GM23338 (cell line): ENCODE measurements around the gene BEND6. TPM values are rescaled to one million over a fixed set of nuclear protein-coding genes. Genes with fewer than 3 reads are reported as not detected.

Experiments used
- ATAC-seq: fragments of 200-7000 bp; cut with Tn5 transposase; 3 replicates; pipeline ENCODE4 v1.9.1; 2020
- DNase-seq: peaks from one replicate; pipeline ENCODE4 v3.0.0-alpha.2; 2015; ENCODE audit warnings: low spot score
- H2AFZ ChIP-seq: fragments of 200-600 bp; sonication (generic); 2 replicates; pipeline ENCODE4 v1.8.0; 2016; ENCODE audit warnings: antibody characterized with exemption, mild to moderate bottlenecking, moderate library complexity
- H3F3A ChIP-seq: fragments of 200-600 bp; sonication (generic); replicated peaks from 2 replicates; pipeline ENCODE4 v1.8.0; 2017; ENCODE audit warnings: antibody characterized with exemption, mixed run types, low read depth
- H3K27ac ChIP-seq: fragments of 200-600 bp; sonication (generic); 2 replicates; pipeline ENCODE4 v1.6.1; 2016; ENCODE audit warnings: low read depth
- H3K27me3 ChIP-seq: fragments of 200-600 bp; sonication (generic); 2 replicates; pipeline ENCODE4 v1.8.0; 2016; ENCODE audit warnings: mild to moderate bottlenecking, mixed run types, moderate library complexity; ENCODE audit not compliant: insufficient read depth
- H3K36me3 ChIP-seq: fragments of 200-600 bp; sonication (generic); 2 replicates; pipeline ENCODE4 v1.8.0; 2016; ENCODE audit warnings: mild to moderate bottlenecking; ENCODE audit not compliant: insufficient read depth
- H3K4me1 ChIP-seq: fragments of 200-600 bp; sonication (generic); 2 replicates; pipeline ENCODE4 v1.8.0; 2016; ENCODE audit warnings: mild to moderate bottlenecking, moderate library complexity; ENCODE audit not compliant: insufficient read depth
- H3K4me2 ChIP-seq: fragments of 200-600 bp; sonication (generic); 2 replicates; pipeline ENCODE4 v1.7.1; 2017; ENCODE audit warnings: mixed run types
- H3K4me3 ChIP-seq: fragments of 200-600 bp; sonication (generic); 2 replicates; pipeline ENCODE4 v1.6.1; 2016; ENCODE audit warnings: mixed run types
- H3K79me2 ChIP-seq: fragments of 200-600 bp; sonication (generic); replicated peaks from 2 replicates; pipeline ENCODE4 v1.8.0; 2017; ENCODE audit warnings: mild to moderate bottlenecking; ENCODE audit not compliant: insufficient read depth
- H3K9me2 ChIP-seq: fragments of 200-600 bp; sonication (generic); 2 replicates; pipeline ENCODE4 v1.8.0; 2017; ENCODE audit not compliant: insufficient read depth
- H4K20me1 ChIP-seq: fragments of 200-600 bp; sonication (generic); replicated peaks from 2 replicates; pipeline ENCODE4 v1.8.0; 2017; ENCODE audit warnings: mild to moderate bottlenecking; ENCODE audit not compliant: insufficient read depth
- H3K27ac Mint-ChIP-seq: 2 replicates; pipeline ENCODE4 v1.8.0; 2020; ENCODE audit warnings: inconsistent platforms, mild to moderate bottlenecking, moderate library complexity, mixed read lengths
- H3K27me3 Mint-ChIP-seq: 3 replicates; pipeline ENCODE4 v1.8.0; 2022; ENCODE audit warnings: low read depth, mild to moderate bottlenecking, moderate library complexity, mixed read lengths, inconsistent platforms; ENCODE audit not compliant: insufficient read depth, poor library complexity
- H3K36me3 Mint-ChIP-seq: 3 replicates; pipeline ENCODE4 v1.8.0; 2021; ENCODE audit warnings: low read depth, mild to moderate bottlenecking, inconsistent platforms, moderate library complexity, mixed read lengths
- H3K4me1 Mint-ChIP-seq: 3 replicates; pipeline ENCODE4 v1.8.0; 2020; ENCODE audit warnings: mild to moderate bottlenecking, inconsistent platforms, mixed read lengths
- H3K4me3 Mint-ChIP-seq: 3 replicates; pipeline ENCODE4 v1.8.0; 2021; ENCODE audit warnings: moderate library complexity, mild to moderate bottlenecking, inconsistent platforms, mixed read lengths
- H3K9me3 Mint-ChIP-seq: 3 replicates; pipeline ENCODE4 v1.8.0; 2020; ENCODE audit warnings: moderate library complexity, mild to moderate bottlenecking, inconsistent platforms, mixed read lengths
- CREB1 ChIP-seq: fragments of 250-450 bp; sonication (Bioruptor Pico); IDR thresholded peaks from 2 replicates; pipeline ENCODE4 v1.5.0; 2020; ENCODE audit warnings: low read depth, mild to moderate bottlenecking, moderate library complexity
- EZH2 ChIP-seq: fragments of 200-600 bp; sonication (generic); IDR thresholded peaks from one replicate; pipeline ENCODE4 v1.8.0; 2017; ENCODE audit warnings: antibody characterized with exemption, mild to moderate bottlenecking, low read depth; ENCODE audit not compliant: unreplicated experiment
- EZH2phosphoT487 ChIP-seq: fragments of 200-600 bp; sonication (generic); IDR thresholded peaks from one replicate; pipeline ENCODE4 v1.8.1; 2018; ENCODE audit warnings: antibody characterized with exemption; ENCODE audit not compliant: unreplicated experiment
- JUNB ChIP-seq: IDR thresholded peaks from one replicate; pipeline ENCODE4 v1.6.1; 2016; ENCODE audit warnings: antibody characterized with exemption; ENCODE audit not compliant: unreplicated experiment
- NANOG ChIP-seq: IDR thresholded peaks from 2 replicates; pipeline ENCODE4 v1.6.1; 2016; ENCODE audit warnings: antibody characterized with exemption, borderline replicate concordance
- POLR2AphosphoS5 ChIP-seq: IDR thresholded peaks from 2 replicates; pipeline ENCODE4 v1.6.1; 2016; ENCODE audit warnings: antibody characterized with exemption, low read depth
- STAT1 ChIP-seq: IDR thresholded peaks from one replicate; pipeline ENCODE4 v1.6.1; 2016; ENCODE audit warnings: antibody characterized with exemption; ENCODE audit not compliant: unreplicated experiment
- ZNF114 ChIP-seq: fragments of 250-450 bp; sonication (Bioruptor Pico); IDR thresholded peaks from 2 replicates; pipeline ENCODE4 v1.5.0; 2020; ENCODE audit warnings: mild to moderate bottlenecking, moderate library complexity
- ZNF331 ChIP-seq: fragments of 250-450 bp; sonication (Bioruptor Pico); IDR thresholded peaks from 2 replicates; pipeline ENCODE4 v1.5.0; 2020; ENCODE audit warnings: low read depth, mild to moderate bottlenecking, moderate library complexity
- polyA plus RNA-seq: library from polyadenylated mRNA; unstranded; fragments of >200 nt; fragmentation: Nextera tagmentation; extraction: Ambion mirVana; gene quantifications from 2 replicates; pipeline ENCODE4 v1.2.1, GENCODE V29; 2016
- total RNA-seq: library from RNA; depleted of rRNA; stranded (reverse); fragments of >200 nt; shearing (Covaris generic); gene quantifications from 2 replicates; pipeline ENCODE4 v1.2.3, GENCODE V29; 2014
- TF ChIP-seq, protein P1 (sequence below): fragments of 250-450 bp; sonication (Bioruptor Pico); IDR thresholded peaks from 2 replicates; pipeline ENCODE4 v1.5.0; 2020; ENCODE audit warnings: mild to moderate bottlenecking, moderate library complexity
- TF ChIP-seq, protein P2 (sequence below): IDR thresholded peaks from 2 replicates; pipeline ENCODE4 v1.6.1; 2016; ENCODE audit warnings: antibody characterized with exemption
- TF ChIP-seq, protein P3 (sequence below): IDR thresholded peaks from one replicate; pipeline ENCODE4 v1.6.1; 2018; ENCODE audit warnings: antibody characterized with exemption; ENCODE audit not compliant: unreplicated experiment
- TF ChIP-seq, protein P4 (sequence below), 2 experiments: fragments of 200-600 bp in 1 of 2; sonication (generic) in 1 of 2; conservative IDR thresholded peaks; 2 replicates each; pipeline versions ENCODE4 v1.5.1 to v1.6.1; 2016 to 2017; ENCODE audit warnings: antibody characterized with exemption in 2 of 2, low read depth in 2 of 2, mild to moderate bottlenecking in 2 of 2, moderate library complexity in 1 of 2

The BEND6 gene
- total and polyA plus RNA-seq, 2 experiments from 2014 or later, result 6.0 to 6.7 TPM

DNA sequence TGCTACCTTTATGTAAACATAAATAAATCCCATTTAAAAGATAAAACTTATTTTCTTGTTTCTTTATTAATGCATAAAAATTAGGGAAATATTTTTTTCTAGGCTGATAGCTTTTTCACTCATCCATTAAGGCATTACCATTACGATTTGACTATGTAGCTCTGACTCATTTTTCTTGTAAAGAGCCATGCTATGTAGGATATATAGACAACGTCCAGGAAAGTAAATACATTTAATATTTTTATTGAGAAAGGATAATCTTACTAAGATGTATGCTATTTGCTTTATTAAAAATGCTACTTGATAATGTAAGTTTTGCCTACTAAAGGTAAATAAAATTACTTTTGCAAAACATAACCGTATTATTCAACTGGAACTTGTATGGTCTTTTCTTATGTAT lies 72.4 kb downstream of the BEND6 start:
- H3K4me3 Mint-ChIP-seq, result no peak overlapping the region
- H4K20me1 ChIP-seq, result no peaks in the 10 kb centered on the region
- TF ChIP-seq EZH2, result no peak
- no peak for TF ChIP-seq ZNF331
- TF ChIP-seq JUNB, result no peak
- TF ChIP-seq EZH2phosphoT487, result no peak
- TF ChIP-seq CREB1 (CRISPR knock-in tag), result no peak
- TF ChIP-seq, protein P1, sequence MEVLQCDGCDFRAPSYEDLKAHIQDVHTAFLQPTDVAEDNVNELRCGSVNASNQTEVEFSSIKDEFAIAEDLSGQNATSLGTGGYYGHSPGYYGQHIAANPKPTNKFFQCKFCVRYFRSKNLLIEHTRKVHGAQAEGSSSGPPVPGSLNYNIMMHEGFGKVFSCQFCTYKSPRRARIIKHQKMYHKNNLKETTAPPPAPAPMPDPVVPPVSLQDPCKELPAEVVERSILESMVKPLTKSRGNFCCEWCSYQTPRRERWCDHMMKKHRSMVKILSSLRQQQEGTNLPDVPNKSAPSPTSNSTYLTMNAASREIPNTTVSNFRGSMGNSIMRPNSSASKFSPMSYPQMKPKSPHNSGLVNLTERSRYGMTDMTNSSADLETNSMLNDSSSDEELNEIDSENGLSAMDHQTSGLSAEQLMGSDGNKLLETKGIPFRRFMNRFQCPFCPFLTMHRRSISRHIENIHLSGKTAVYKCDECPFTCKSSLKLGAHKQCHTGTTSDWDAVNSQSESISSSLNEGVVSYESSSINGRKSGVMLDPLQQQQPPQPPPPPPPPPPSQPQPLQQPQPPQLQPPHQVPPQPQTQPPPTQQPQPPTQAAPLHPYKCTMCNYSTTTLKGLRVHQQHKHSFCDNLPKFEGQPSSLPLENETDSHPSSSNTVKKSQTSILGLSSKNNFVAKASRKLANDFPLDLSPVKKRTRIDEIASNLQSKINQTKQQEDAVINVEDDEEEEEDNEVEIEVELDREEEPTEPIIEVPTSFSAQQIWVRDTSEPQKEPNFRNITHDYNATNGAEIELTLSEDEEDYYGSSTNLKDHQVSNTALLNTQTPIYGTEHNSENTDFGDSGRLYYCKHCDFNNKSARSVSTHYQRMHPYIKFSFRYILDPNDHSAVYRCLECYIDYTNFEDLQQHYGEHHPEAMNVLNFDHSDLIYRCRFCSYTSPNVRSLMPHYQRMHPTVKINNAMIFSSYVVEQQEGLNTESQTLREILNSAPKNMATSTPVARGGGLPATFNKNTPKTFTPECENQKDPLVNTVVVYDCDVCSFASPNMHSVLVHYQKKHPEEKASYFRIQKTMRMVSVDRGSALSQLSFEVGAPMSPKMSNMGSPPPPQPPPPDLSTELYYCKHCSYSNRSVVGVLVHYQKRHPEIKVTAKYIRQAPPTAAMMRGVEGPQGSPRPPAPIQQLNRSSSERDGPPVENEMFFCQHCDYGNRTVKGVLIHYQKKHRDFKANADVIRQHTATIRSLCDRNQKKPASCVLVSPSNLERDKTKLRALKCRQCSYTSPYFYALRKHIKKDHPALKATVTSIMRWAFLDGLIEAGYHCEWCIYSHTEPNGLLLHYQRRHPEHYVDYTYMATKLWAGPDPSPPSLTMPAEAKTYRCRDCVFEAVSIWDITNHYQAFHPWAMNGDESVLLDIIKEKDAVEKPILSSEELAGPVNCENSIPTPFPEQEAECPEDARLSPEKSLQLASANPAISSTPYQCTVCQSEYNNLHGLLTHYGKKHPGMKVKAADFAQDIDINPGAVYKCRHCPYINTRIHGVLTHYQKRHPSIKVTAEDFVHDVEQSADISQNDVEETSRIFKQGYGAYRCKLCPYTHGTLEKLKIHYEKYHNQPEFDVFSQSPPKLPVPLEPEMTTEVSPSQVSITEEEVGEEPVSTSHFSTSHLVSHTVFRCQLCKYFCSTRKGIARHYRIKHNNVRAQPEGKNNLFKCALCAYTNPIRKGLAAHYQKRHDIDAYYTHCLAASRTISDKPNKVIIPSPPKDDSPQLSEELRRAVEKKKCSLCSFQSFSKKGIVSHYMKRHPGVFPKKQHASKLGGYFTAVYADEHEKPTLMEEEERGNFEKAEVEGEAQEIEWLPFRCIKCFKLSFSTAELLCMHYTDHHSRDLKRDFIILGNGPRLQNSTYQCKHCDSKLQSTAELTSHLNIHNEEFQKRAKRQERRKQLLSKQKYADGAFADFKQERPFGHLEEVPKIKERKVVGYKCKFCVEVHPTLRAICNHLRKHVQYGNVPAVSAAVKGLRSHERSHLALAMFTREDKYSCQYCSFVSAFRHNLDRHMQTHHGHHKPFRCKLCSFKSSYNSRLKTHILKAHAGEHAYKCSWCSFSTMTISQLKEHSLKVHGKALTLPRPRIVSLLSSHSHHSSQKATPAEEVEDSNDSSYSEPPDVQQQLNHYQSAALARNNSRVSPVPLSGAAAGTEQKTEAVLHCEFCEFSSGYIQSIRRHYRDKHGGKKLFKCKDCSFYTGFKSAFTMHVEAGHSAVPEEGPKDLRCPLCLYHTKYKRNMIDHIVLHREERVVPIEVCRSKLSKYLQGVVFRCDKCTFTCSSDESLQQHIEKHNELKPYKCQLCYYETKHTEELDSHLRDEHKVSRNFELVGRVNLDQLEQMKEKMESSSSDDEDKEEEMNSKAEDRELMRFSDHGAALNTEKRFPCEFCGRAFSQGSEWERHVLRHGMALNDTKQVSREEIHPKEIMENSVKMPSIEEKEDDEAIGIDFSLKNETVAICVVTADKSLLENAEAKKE (CRISPR knock-in tag), result no peak
- TF ChIP-seq, protein P2, sequence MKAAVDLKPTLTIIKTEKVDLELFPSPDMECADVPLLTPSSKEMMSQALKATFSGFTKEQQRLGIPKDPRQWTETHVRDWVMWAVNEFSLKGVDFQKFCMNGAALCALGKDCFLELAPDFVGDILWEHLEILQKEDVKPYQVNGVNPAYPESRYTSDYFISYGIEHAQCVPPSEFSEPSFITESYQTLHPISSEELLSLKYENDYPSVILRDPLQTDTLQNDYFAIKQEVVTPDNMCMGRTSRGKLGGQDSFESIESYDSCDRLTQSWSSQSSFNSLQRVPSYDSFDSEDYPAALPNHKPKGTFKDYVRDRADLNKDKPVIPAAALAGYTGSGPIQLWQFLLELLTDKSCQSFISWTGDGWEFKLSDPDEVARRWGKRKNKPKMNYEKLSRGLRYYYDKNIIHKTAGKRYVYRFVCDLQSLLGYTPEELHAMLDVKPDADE, result no peak
- no peak for TF ChIP-seq STAT1
- TF ChIP-seq POLR2AphosphoS5, result no peak
- TF ChIP-seq, protein P3, sequence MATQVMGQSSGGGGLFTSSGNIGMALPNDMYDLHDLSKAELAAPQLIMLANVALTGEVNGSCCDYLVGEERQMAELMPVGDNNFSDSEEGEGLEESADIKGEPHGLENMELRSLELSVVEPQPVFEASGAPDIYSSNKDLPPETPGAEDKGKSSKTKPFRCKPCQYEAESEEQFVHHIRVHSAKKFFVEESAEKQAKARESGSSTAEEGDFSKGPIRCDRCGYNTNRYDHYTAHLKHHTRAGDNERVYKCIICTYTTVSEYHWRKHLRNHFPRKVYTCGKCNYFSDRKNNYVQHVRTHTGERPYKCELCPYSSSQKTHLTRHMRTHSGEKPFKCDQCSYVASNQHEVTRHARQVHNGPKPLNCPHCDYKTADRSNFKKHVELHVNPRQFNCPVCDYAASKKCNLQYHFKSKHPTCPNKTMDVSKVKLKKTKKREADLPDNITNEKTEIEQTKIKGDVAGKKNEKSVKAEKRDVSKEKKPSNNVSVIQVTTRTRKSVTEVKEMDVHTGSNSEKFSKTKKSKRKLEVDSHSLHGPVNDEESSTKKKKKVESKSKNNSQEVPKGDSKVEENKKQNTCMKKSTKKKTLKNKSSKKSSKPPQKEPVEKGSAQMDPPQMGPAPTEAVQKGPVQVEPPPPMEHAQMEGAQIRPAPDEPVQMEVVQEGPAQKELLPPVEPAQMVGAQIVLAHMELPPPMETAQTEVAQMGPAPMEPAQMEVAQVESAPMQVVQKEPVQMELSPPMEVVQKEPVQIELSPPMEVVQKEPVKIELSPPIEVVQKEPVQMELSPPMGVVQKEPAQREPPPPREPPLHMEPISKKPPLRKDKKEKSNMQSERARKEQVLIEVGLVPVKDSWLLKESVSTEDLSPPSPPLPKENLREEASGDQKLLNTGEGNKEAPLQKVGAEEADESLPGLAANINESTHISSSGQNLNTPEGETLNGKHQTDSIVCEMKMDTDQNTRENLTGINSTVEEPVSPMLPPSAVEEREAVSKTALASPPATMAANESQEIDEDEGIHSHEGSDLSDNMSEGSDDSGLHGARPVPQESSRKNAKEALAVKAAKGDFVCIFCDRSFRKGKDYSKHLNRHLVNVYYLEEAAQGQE, result no peak
- TF ChIP-seq, protein P4, sequence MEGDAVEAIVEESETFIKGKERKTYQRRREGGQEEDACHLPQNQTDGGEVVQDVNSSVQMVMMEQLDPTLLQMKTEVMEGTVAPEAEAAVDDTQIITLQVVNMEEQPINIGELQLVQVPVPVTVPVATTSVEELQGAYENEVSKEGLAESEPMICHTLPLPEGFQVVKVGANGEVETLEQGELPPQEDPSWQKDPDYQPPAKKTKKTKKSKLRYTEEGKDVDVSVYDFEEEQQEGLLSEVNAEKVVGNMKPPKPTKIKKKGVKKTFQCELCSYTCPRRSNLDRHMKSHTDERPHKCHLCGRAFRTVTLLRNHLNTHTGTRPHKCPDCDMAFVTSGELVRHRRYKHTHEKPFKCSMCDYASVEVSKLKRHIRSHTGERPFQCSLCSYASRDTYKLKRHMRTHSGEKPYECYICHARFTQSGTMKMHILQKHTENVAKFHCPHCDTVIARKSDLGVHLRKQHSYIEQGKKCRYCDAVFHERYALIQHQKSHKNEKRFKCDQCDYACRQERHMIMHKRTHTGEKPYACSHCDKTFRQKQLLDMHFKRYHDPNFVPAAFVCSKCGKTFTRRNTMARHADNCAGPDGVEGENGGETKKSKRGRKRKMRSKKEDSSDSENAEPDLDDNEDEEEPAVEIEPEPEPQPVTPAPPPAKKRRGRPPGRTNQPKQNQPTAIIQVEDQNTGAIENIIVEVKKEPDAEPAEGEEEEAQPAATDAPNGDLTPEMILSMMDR (conservative IDR thresholded peaks at IDR 0.05; ENCODE audit: low read depth in 2 of 2), result no peak
- no peak for TF ChIP-seq ZNF114 (CRISPR knock-in tag)
- TF ChIP-seq NANOG, result no peak

More for the DNA sequence above, 72.4 kb downstream of the BEND6 start:
- Mint-ChIP-seq H3K9me3 (peaks cover 10% of the 10 kb centered on the region; the same call in 2 of the 3 replicates), H3K27me3 (peaks cover 14% of the 10 kb centered on the region), H3K36me3 (peaks cover 7% of the 10 kb centered on the region; the same call in 1 of the 3 replicates), H3K27ac (no peak overlapping the region), H3K4me1 (peaks cover 53% of the 10 kb centered on the region)
- Histone ChIP-seq H2AFZ (no peak overlapping the region), H3K27ac (no peak overlapping the region), H3K4me3 (no peak overlapping the region), H3K4me1 (peaks cover 31% of the 10 kb centered on the region; the same call in 1 of the 2 replicates), H3K27me3 (no peaks in the 10 kb centered on the region), H3K4me2 (no peak overlapping the region), H3K9me2 (no peaks in the 10 kb centered on the region), H3F3A (no peaks in the 10 kb centered on the region), H3K36me3 (no peaks in the 10 kb centered on the region), H3K79me2 (no peaks in the 10 kb centered on the region)
- DNase-seq, result no peak
- ATAC-seq, result no peak
